Measurements from ENCODE around the gene FBLN2.

Gene FBLN2

DNA sequence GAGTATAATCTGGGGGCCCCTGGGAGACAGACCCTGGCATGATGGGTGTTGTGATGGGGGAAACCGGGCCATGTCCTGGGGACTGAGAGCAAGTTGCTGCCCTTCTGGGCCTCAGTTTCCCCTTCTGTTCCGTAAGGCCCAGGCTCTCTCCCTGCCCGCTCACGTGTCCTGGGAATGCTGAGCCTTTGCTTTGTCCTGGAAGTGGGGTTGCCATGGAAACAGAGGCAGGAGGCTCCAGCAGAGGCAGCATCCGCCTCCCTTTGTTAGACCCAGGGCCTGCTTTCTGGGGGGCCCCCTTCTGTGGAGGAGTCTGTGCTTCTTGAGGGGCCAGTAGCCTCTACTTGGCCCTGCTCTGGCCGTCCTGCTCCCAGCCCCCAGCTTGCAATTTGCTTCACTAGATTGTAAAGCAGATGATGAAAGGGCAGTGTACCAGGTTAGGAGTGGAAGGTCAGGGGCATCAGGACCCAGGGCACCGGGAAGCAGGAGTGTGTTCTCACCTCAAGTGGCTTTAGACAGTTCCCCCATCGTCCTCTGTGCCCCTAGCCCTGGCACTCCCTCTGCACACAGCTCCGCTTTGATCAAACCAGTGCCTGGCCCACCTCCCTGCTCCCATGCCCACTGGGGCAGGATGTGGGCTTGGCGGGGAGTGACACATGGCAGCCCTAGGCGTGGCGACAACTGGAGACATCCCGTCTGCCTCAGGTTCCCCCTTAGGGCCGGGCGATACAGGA, 105.6 kb downstream of the FBLN2 start:
- Histone ChIP-seq H3K9me3 (ENCODE audit: control insufficient read depth in 5 of 5, low read length in 5 of 5) (no peaks in the 10 kb centered on the region), H3K4me3 (ENCODE audit: low read depth in 1 of 5, low read length in 5 of 5) (peak overlapping the region in 4 of 5 donors; percentile 19 to 58 (median 36)), H3K9ac (ENCODE audit: low read length in 5 of 5) (peak overlapping the region in 3 of 5 donors; percentile 53), H3K4me1 (ENCODE audit: control insufficient read depth in 5 of 5, insufficient read depth in 5 of 5, low read length in 5 of 5) (peaks cover 0 to 28% (median 18%) of the 10 kb centered on the region in 5 donors), H3K27me3 (ENCODE audit: control insufficient read depth in 5 of 5, insufficient read depth in 4 of 5, low read length in 5 of 5) (peaks cover 0 to 16% (median 11%) of the 10 kb centered on the region in 5 donors), H3K36me3 (ENCODE audit: control insufficient read depth in 5 of 5, insufficient read depth in 5 of 5, low read length in 5 of 5) (no peaks in the 10 kb centered on the region), H3K27ac (ENCODE audit: low read depth, low read length) (no peak overlapping the region)

DNA sequence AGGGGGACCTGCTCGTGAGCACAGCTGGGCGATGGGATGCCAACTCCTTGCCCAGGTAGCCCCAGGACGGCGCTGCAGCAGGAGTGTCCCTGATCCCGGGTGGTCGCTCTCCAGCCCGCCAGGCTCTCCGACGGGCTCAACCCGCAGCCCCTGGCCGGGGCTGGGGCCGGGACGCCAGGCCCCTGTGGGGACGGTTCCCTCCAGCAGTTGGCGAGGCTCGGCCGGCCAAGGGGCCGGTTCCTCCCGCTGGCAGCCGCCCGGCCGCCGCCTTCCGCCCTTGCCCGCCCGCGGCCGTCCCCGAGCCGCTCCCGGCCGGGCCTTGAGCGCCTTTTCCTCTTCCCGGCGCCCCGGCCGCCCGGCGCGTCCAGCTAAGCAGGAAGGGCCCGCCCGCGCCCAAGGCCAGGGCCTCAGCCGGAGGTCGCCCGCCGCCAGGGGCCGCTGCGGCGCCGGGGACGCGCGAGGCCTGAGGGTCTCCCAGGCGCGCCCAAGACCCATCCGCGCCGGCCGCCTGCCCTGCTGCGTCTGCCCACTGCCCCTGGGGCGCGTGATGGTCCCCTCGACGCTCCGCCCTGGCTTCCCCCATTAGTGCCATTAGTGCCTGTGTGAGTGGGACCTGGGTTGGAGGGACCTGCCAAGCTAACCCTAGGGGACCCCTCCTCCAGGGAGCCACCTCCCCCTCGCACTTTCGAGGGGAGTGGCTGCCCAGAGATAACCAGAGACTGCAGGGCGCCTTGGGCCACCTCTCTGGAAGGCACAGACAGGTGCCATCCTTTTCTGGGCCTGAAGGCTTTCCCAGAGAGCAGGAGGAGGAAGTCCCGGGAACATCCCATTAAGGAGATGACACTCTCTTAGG, 106.4 kb downstream of the FBLN2 start:
- Histone ChIP-seq H3K4me3 (ENCODE audit: low read depth in 1 of 5, low read length in 5 of 5) (peak overlapping the region in 4 of 5 donors; percentile 19 to 58 (median 36)), H3K27ac (ENCODE audit: low read depth, low read length) (no peak overlapping the region), H3K27me3 (ENCODE audit: control insufficient read depth in 5 of 5, insufficient read depth in 4 of 5, low read length in 5 of 5) (peaks cover 0 to 16% (median 13%) of the 10 kb centered on the region in 5 donors), H3K4me1 (ENCODE audit: control insufficient read depth in 5 of 5, insufficient read depth in 5 of 5, low read length in 5 of 5) (peaks cover 0 to 21% (median 10%) of the 10 kb centered on the region in 5 donors), H3K36me3 (ENCODE audit: control insufficient read depth in 5 of 5, insufficient read depth in 5 of 5, low read length in 5 of 5) (no peaks in the 10 kb centered on the region), H3K9me3 (ENCODE audit: control insufficient read depth in 5 of 5, low read length in 5 of 5) (peaks cover 0 to 2% (median 0%) of the 10 kb centered on the region in 5 donors), H3K9ac (ENCODE audit: low read length in 5 of 5) (peak overlapping the region in 3 of 5 donors; percentile 53)

DNA sequence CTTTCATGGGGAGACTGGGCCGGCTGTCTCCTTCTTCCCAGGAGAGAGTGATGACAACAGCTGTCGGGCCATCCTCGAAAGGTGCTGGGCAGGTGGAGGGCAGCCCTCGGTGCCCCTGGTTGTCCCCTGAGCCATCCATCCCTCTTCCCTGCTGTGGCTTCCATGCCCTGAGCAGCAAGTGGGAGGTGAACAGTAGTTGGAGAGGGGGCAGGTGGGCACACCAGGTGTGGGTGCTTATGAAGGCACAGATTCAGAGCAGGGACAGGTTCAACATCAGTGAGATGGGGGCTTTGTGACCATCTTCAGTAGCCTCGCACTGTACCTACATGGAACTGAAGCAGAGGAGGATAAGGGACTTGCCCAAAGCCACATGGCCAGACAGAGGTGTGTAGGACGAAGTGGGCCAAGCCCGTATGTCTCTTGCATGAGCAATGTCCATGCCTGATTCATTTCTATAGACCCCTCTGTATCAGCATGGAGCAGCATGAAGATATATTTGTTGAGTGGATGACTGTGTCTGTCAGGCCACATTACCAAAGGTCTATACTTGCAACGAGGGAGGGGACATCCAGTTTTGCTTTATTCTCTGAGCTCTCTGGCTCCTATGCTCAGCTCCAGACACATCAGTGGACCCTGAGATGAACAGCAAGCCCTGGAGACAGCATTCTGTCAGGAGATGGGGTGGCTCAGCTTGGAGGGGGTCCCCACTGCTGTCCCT, 107.8 kb downstream of the FBLN2 start:
- H3K9me3 ChIP-seq (ENCODE audit: control insufficient read depth in 5 of 5, low read length in 5 of 5), result peaks cover 0 to 5% (median 0%) of the 10 kb centered on the region in 5 donors
- H3K36me3 ChIP-seq (ENCODE audit: control insufficient read depth in 5 of 5, insufficient read depth in 5 of 5, low read length in 5 of 5), result no peaks in the 10 kb centered on the region
- H3K27me3 ChIP-seq (ENCODE audit: control insufficient read depth in 5 of 5, insufficient read depth in 4 of 5, low read length in 5 of 5), result peaks cover 0 to 16% (median 13%) of the 10 kb centered on the region in 5 donors
- no peak overlapping the region for H3K27ac ChIP-seq (ENCODE audit: low read depth, low read length)
- H3K4me3 ChIP-seq (ENCODE audit: low read depth in 1 of 5, low read length in 5 of 5), result no peak overlapping the region
- peaks cover 0 to 15% (median 5%) of the 10 kb centered on the region in 5 donors for H3K4me1 ChIP-seq (ENCODE audit: control insufficient read depth in 5 of 5, insufficient read depth in 5 of 5, low read length in 5 of 5)
- no peak overlapping the region for H3K9ac ChIP-seq (ENCODE audit: low read length in 5 of 5)

DNA sequence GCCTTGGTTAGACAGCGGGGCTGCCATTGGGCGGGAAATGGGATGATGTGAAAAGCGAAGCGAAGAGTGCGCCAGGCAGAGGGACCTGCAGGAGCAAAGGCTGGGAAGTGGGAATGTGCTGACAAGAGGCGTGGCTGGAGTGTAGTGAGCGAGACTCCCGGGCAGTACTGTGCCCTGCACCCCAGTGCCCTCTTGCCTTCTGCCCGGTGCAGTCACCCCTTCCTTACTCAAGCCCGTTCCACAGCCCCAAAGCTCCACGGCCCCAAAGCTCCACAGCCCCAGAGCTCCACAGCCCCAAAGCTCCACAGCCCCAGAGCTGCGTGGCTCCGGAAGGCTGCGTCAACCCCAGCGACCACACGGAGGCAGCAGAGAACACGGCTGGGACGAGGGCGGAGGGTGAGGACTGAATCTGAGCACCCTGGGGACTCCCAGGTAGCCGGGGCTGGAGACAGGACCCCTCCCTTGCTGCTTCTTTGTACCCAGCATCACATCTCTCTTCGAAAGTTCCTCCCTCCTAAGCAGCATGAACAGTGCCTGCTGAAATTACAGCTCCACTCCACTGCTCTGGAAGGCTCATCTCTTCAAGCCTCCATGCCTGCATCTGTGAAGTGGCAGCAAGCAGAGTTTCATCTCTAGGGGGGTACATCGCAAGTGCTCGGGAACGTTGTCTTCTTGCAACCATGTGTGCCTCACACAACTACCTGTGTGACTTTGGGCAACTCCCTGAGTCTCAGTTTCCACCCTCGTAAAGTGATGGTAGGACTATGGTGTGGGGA, 108.9 kb downstream of the FBLN2 start:
- Histone ChIP-seq H3K9ac (ENCODE audit: low read length in 5 of 5) (no peak overlapping the region), H3K27ac (ENCODE audit: low read depth, low read length) (no peak overlapping the region), H3K27me3 (ENCODE audit: control insufficient read depth in 5 of 5, insufficient read depth in 4 of 5, low read length in 5 of 5) (peaks cover 0 to 18% (median 16%) of the 10 kb centered on the region in 5 donors), H3K4me3 (ENCODE audit: low read depth in 1 of 5, low read length in 5 of 5) (no peak overlapping the region), H3K4me1 (ENCODE audit: control insufficient read depth in 5 of 5, insufficient read depth in 5 of 5, low read length in 5 of 5) (peaks cover 0 to 15% (median 5%) of the 10 kb centered on the region in 5 donors), H3K36me3 (ENCODE audit: control insufficient read depth in 5 of 5, insufficient read depth in 5 of 5, low read length in 5 of 5) (no peaks in the 10 kb centered on the region), H3K9me3 (ENCODE audit: control insufficient read depth in 5 of 5, low read length in 5 of 5) (peaks cover 0 to 5% (median 0%) of the 10 kb centered on the region in 5 donors)

DNA sequence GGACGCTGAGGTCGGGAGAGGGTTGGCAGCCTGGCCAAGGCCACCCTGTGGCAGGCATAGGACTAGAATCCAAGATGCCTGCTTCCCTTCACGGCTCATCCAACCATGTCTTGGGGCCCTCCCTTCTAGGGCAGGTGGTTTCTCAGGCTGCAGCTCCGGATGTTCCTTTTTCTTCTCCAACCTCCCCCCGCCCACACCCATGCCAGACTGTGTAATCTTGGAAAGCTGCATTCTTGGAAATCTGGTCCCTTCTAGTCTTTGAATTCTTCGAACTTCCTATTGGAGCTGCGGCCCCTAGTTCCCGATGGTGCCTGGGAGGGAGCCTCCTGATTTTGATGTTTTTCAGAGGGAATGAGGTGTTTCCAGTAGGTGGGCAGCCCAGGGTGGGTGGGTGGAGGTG, 109.8 kb downstream of the FBLN2 start:
- Histone ChIP-seq H3K4me1 (ENCODE audit: control insufficient read depth in 5 of 5, insufficient read depth in 5 of 5, low read length in 5 of 5) (peaks cover 0 to 15% (median 5%) of the 10 kb centered on the region in 5 donors), H3K36me3 (ENCODE audit: control insufficient read depth in 5 of 5, insufficient read depth in 5 of 5, low read length in 5 of 5) (no peaks in the 10 kb centered on the region), H3K27me3 (ENCODE audit: control insufficient read depth in 5 of 5, insufficient read depth in 4 of 5, low read length in 5 of 5) (peaks cover 0 to 18% (median 16%) of the 10 kb centered on the region in 5 donors), H3K27ac (ENCODE audit: low read depth, low read length) (no peak overlapping the region), H3K9me3 (ENCODE audit: control insufficient read depth in 5 of 5, low read length in 5 of 5) (peaks cover 0 to 5% (median 0%) of the 10 kb centered on the region in 5 donors), H3K4me3 (ENCODE audit: low read depth in 1 of 5, low read length in 5 of 5) (no peak overlapping the region), H3K9ac (ENCODE audit: low read length in 5 of 5) (no peak overlapping the region)

DNA sequence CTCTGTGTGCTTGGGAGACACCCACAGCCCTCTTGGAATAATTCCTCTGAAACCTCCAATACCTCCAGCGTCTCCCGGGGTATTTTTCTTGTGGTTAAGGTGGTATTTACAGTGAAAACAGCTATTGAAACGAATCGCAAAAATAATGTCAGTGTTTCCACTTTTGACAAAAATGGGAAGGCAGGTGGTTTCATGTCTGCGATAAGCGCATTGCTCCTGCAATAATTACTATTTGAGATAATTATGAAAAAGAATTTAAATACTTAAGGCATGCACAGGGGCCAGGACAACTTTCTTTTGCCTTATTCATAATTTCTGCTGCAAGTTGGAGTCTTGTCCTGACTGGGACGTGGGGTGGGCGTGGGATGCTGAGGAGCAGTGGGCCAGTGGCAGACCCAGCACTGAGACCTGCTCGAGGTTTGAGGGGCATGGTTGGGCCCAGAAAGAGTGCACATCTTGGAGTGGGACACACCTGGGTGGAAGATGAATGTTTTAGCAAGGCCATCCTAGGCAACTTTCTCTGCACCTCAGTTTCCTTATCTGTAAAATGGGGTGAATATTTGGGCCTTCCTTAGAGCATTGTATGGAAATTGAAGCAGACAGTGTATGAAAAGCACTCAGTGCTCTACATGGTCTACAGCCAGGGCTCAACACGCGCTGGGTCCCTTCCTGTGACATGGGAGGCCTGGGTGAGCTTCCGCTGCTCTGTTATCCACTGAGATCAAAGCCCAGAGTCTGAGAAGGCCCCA, 110.5 kb downstream of the FBLN2 start:
- H3K4me1 ChIP-seq (ENCODE audit: control insufficient read depth in 5 of 5, insufficient read depth in 5 of 5, low read length in 5 of 5), result peaks cover 0 to 15% (median 5%) of the 10 kb centered on the region in 5 donors
- no peak overlapping the region for H3K4me3 ChIP-seq (ENCODE audit: low read depth in 1 of 5, low read length in 5 of 5)
- peaks cover 0 to 5% (median 0%) of the 10 kb centered on the region in 5 donors for H3K9me3 ChIP-seq (ENCODE audit: control insufficient read depth in 5 of 5, low read length in 5 of 5)
- H3K36me3 ChIP-seq (ENCODE audit: control insufficient read depth in 5 of 5, insufficient read depth in 5 of 5, low read length in 5 of 5), result no peaks in the 10 kb centered on the region
- H3K9ac ChIP-seq (ENCODE audit: low read length in 5 of 5), result no peak overlapping the region
- H3K27me3 ChIP-seq (ENCODE audit: control insufficient read depth in 5 of 5, insufficient read depth in 4 of 5, low read length in 5 of 5), result peaks cover 0 to 18% (median 16%) of the 10 kb centered on the region in 5 donors
- H3K27ac ChIP-seq (ENCODE audit: low read depth, low read length), result no peak overlapping the region

DNA sequence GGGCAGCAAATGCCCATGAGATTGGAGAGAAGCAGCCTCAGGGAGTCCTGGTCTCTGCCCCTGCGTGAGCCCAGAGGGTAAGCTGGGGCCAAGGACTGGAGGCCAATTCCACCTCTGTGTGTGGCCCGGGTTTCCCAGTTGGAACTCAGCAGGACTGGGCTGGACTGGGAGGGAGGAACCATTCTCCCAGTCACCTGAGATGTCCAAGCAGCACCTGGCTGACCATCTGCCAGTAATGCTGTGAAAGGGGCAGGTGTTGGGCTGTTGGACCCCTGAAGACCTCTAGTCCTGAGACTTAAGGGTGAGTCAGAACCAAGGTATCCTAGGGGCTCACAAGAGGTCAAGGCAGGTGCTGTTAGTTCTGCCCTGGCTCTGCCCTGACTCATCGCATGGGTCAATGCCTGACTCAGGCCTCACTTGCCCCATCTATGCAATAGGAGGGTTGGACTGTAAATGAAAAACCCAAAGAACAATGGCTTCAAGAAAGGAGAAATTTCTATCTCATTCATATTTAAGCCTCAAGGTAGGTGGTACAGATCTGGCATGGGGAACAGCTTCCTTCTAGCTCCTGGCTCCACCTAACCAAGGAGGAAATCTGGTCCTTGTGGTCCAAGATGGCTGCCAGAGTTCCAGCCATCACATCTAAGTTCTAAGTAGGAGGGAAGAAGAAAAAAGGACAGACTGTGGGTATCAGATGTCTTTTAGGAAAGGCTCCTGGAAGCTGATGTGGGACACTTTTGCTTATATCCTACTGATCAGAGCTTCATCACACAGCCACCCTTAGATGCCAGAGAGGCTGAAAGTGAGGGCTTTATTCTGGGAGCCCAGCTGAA, 111.3 kb downstream of the FBLN2 start:
- Histone ChIP-seq H3K9ac (ENCODE audit: low read length in 5 of 5) (no peak overlapping the region), H3K36me3 (ENCODE audit: control insufficient read depth in 5 of 5, insufficient read depth in 5 of 5, low read length in 5 of 5) (no peaks in the 10 kb centered on the region), H3K4me1 (ENCODE audit: control insufficient read depth in 5 of 5, insufficient read depth in 5 of 5, low read length in 5 of 5) (peaks cover 0 to 9% (median 3%) of the 10 kb centered on the region in 5 donors), H3K9me3 (ENCODE audit: control insufficient read depth in 5 of 5, low read length in 5 of 5) (peaks cover 0 to 5% (median 0%) of the 10 kb centered on the region in 5 donors), H3K4me3 (ENCODE audit: low read depth in 1 of 5, low read length in 5 of 5) (no peak overlapping the region), H3K27me3 (ENCODE audit: control insufficient read depth in 5 of 5, insufficient read depth in 4 of 5, low read length in 5 of 5) (peaks cover 2 to 26% (median 14%) of the 10 kb centered on the region in 5 donors), H3K27ac (ENCODE audit: low read depth, low read length) (no peak overlapping the region)

DNA sequence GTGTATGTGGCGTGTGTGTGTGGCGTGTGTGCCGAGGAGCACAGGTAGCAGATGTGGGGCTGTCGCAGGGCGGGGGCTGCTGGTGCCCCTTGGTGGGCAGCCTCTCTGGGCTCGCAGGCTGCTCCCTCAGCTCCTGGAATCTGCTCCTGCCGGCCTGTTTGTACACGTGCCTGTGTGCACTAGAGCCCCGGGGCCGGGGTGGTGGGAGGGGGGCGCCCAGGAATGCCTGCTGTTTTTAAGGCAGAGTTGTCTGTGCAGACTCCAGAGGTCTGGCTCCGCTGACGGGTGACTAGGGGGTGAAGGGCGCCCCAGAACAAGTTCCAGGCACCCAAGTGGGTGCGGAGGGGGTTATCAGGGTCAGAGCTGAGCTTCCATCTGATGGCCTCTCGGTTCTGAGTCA, 112.2 kb downstream of the FBLN2 start:
- peaks cover 0 to 4% (median 0%) of the 10 kb centered on the region in 5 donors for H3K4me1 ChIP-seq (ENCODE audit: control insufficient read depth in 5 of 5, insufficient read depth in 5 of 5, low read length in 5 of 5)
- H3K27me3 ChIP-seq (ENCODE audit: control insufficient read depth in 5 of 5, insufficient read depth in 4 of 5, low read length in 5 of 5), result peaks cover 9 to 34% (median 19%) of the 10 kb centered on the region in 5 donors
- H3K9ac ChIP-seq (ENCODE audit: low read length in 5 of 5), result no peak overlapping the region
- no peaks in the 10 kb centered on the region for H3K36me3 ChIP-seq (ENCODE audit: control insufficient read depth in 5 of 5, insufficient read depth in 5 of 5, low read length in 5 of 5)
- peaks cover 0 to 5% (median 0%) of the 10 kb centered on the region in 5 donors for H3K9me3 ChIP-seq (ENCODE audit: control insufficient read depth in 5 of 5, low read length in 5 of 5)
- no peak overlapping the region for H3K4me3 ChIP-seq (ENCODE audit: low read depth in 1 of 5, low read length in 5 of 5)
- H3K27ac ChIP-seq (ENCODE audit: low read depth, low read length), result no peak overlapping the region
